ENCODE data around the gene WIPF1.

DNA sequence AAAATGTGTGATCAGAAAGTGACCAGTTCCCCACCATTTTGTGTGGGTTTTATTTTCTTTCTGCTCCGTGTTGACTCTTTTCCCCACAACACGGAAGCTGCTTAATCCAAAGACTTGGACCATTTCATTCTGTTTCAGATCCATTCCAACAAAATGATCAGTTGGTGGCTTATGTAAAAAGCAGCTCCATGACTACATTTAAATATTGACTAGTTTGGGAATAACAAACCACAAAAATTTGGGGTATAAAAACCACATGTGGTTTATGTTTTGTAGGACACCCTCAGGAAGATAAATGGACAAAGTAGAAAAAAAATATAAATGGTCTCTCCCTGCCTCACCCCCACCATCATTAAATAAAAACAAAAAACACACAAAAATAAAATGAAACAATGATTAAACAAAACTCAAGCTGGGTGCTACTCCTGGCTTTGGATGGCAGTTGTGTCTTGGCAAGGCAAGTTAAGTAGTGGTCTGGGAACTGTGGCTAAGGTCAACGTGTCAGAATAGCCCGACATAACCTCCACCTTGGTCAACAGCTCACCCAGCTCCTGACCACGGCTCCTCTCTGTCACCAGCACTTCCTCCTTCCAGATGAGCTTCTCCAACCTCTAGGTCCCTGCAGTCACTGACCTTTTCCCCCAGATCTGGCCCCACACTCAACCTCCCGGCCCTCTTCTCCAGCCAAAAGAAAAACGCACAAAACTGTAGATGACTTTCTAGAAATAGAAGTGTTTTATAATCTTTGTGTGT, 12.8 kb upstream of the WIPF1 start:
- no peak for TF ChIP-seq NBN (conservative IDR thresholded peaks at IDR 0.05)
- no peak for TF ChIP-seq PTBP1 (IDR thresholded peaks at IDR 0.05; ENCODE audit: low read depth, low read length, poor library complexity, severe bottlenecking)
- TF ChIP-seq RFX5 (IDR thresholded peaks at IDR 0.05; ENCODE audit: low read depth, low read length): no peak
- no peak for TF ChIP-seq POLR2AphosphoS5 (IDR thresholded peaks at IDR 0.05; ENCODE audit: low read depth, low read length)
- TF ChIP-seq, protein P1, sequence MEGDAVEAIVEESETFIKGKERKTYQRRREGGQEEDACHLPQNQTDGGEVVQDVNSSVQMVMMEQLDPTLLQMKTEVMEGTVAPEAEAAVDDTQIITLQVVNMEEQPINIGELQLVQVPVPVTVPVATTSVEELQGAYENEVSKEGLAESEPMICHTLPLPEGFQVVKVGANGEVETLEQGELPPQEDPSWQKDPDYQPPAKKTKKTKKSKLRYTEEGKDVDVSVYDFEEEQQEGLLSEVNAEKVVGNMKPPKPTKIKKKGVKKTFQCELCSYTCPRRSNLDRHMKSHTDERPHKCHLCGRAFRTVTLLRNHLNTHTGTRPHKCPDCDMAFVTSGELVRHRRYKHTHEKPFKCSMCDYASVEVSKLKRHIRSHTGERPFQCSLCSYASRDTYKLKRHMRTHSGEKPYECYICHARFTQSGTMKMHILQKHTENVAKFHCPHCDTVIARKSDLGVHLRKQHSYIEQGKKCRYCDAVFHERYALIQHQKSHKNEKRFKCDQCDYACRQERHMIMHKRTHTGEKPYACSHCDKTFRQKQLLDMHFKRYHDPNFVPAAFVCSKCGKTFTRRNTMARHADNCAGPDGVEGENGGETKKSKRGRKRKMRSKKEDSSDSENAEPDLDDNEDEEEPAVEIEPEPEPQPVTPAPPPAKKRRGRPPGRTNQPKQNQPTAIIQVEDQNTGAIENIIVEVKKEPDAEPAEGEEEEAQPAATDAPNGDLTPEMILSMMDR (CRISPR knock-in tag; IDR thresholded peaks at IDR 0.05): no peak
- TF ChIP-seq CEBPB (IDR thresholded peaks at IDR 0.05; ENCODE audit: borderline replicate concordance, low read depth, low read length): no peak
- no peak for TF ChIP-seq DPF2 (CRISPR knock-in tag; IDR thresholded peaks at IDR 0.05; ENCODE audit: borderline replicate concordance, low read depth)
- TF ChIP-seq SYNCRIP (IDR thresholded peaks at IDR 0.05; ENCODE audit: insufficient read depth, low read depth, low read length): no peak
- TF ChIP-seq, protein P2, sequence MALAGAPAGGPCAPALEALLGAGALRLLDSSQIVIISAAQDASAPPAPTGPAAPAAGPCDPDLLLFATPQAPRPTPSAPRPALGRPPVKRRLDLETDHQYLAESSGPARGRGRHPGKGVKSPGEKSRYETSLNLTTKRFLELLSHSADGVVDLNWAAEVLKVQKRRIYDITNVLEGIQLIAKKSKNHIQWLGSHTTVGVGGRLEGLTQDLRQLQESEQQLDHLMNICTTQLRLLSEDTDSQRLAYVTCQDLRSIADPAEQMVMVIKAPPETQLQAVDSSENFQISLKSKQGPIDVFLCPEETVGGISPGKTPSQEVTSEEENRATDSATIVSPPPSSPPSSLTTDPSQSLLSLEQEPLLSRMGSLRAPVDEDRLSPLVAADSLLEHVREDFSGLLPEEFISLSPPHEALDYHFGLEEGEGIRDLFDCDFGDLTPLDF (CRISPR knock-in tag; IDR thresholded peaks at IDR 0.05): no peak
- TF ChIP-seq, protein P3, sequence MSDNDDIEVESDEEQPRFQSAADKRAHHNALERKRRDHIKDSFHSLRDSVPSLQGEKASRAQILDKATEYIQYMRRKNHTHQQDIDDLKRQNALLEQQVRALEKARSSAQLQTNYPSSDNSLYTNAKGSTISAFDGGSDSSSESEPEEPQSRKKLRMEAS (IDR thresholded peaks at IDR 0.05): no peak
- no peak for TF ChIP-seq ZNF263 (CRISPR knock-in tag; IDR thresholded peaks at IDR 0.05)
- TF ChIP-seq ZNF747 (CRISPR knock-in tag; IDR thresholded peaks at IDR 0.05; ENCODE audit: borderline replicate concordance): no peak
